NCI-H1930 (cell line): ENCODE measurements around the gene ZNF831.

ENCODE experiments used
- DNase-seq, 2 experiments: peaks; one replicate each; lab custom pipeline; 2025; lab: John Stamatoyannopoulos, UW

ZNF831 gene

GRCh38 chr20:59163631-59164530, at the start of gene ZNF831:
ZNF831 (plus strand) TSS chr20:59163821; CDS start chr20:59191020, 27,199 bp downstream.
- DNase-seq, result no peak

- DNase-seq, result no peak
Measured at GRCh38 chr20:59117526-59117925, 46.1 kb upstream of the ZNF831 start.

GRCh38 chr20:59118855-59119254, 44.8 kb upstream of the ZNF831 start:
- no peak for DNase-seq

GRCh38 chr20:59120491-59120890, 43.1 kb upstream of the ZNF831 start:
- DNase-seq, result no peak

GRCh38 chr20:59120919-59121318, 42.7 kb upstream of the ZNF831 start:
- DNase-seq, result no peak

GRCh38 chr20:59121714-59122565, 41.7 kb upstream of the ZNF831 start:
- DNase-seq, result no peak

GRCh38 chr20:59122566-59122919, 41.1 kb upstream of the ZNF831 start:
- DNase-seq, result no peak

- DNase-seq, result no peak
Measured at GRCh38 chr20:59123011-59123677, 40.5 kb upstream of the ZNF831 start.

GRCh38 chr20:59123678-59124255, 39.9 kb upstream of the ZNF831 start:
- no peak for DNase-seq

GRCh38 chr20:59124296-59125029, 39.2 kb upstream of the ZNF831 start:
- DNase-seq, result no peak

- no peak for DNase-seq
Measured at GRCh38 chr20:59125332-59125731, 38.3 kb upstream of the ZNF831 start.

- DNase-seq, result no peak
Measured at GRCh38 chr20:59125836-59126235, 37.8 kb upstream of the ZNF831 start.

GRCh38 chr20:59127839-59128238, 35.8 kb upstream of the ZNF831 start:
- no peak for DNase-seq

- no peak for DNase-seq
Measured at GRCh38 chr20:59131551-59132285, 31.9 kb upstream of the ZNF831 start.

GRCh38 chr20:59134182-59134581, 29.4 kb upstream of the ZNF831 start:
- no peak for DNase-seq

- no peak for DNase-seq
Measured at GRCh38 chr20:59135093-59135492, 28.5 kb upstream of the ZNF831 start.

- no peak for DNase-seq
Measured at GRCh38 chr20:59136027-59136426, 27.6 kb upstream of the ZNF831 start.

GRCh38 chr20:59137532-59137931, 26.1 kb upstream of the ZNF831 start:
- no peak for DNase-seq

- peak in 1 of 2 experiments; percentile 8 for DNase-seq
Measured at GRCh38 chr20:59138114-59138748, 25.4 kb upstream of the ZNF831 start.

GRCh38 chr20:59139998-59140397, 23.6 kb upstream of the ZNF831 start:
- DNase-seq, result no peak
